ENCODE results near the gene PKM.

Gene PKM

DNA sequence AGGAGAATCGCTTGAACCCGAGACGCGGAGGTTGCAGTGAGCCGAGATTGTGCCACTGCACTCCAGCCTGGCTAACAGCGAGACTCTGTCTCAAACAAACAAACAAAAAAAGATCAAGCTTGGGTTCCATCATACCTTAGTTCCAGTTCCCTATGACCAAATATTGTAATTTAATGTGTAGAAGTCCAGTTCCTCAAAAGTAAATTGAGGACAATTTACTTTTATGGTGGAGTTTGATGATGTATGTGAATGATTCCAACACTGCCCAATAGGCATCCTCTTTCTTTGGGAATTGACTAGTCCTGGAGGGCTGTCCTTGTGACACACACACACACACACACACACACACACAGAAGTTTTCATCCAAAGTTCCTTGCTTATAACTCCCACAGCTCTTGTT, 2.8 kb upstream of the PKM start:
- Histone ChIP-seq H3K27me3 (ENCODE audit: insufficient read depth, poor library complexity, severe bottlenecking) (no peaks in the 10 kb centered on the region), H3K27ac (replicated peaks) (no peak overlapping the region), H3K4me3 (replicated peaks; ENCODE audit: insufficient read depth, low read length) (no peak overlapping the region)
- no peak for DNase-seq (ENCODE audit: low read depth in 1 of 2, low spot score in 1 of 2)
- TF ChIP-seq REST (IDR thresholded peaks at IDR 0.05; ENCODE audit: insufficient replicate concordance, low read depth), result no peak
- TF ChIP-seq SPI1 (IDR thresholded peaks at IDR 0.05; ENCODE audit: borderline replicate concordance, low read depth), result peak; percentile 51; the same call in 1 of the 2 replicates

DNA sequence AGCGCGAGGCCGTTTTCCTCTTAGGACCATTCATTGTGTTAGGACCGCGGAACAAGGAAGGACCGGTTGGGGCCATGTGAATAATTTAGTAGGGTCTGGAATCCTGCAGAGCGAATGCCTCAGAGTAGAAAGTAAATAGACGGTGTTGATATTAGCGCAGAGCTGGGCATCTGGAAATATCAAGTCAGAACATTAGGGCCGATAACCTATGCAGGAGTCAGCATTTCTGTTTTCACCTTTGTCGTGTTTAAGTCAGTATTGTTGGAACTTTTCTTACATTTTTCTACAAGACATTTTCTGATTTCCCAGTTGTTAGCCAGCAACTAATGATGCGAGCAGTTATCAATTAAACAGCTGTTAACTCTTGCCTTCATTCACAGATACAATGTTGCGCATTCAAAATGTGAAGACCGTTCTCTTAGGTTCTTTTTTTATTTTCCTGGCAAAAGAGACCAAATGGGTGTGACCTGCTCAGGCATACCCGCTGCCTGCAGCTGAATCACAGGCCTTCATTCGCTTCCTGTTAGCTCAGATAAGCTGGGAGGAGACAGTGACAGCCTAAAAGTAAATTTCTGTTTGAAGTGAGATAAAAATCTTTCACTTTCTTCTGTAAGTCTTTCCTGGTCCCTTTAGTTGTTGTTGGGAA, 966 bp upstream of the PKM start:
- Histone ChIP-seq H3K27ac (replicated peaks) (peak overlapping the region; percentile 78), H3K27me3 (ENCODE audit: insufficient read depth, poor library complexity, severe bottlenecking) (no peaks in the 10 kb centered on the region), H3K4me3 (replicated peaks; ENCODE audit: insufficient read depth, low read length) (peak overlapping the region; percentile 85)
- peak in 1 of 2 experiments; percentile 31 for DNase-seq (ENCODE audit: low read depth in 1 of 2, low spot score in 1 of 2)
- TF ChIP-seq SPI1 (IDR thresholded peaks at IDR 0.05; ENCODE audit: borderline replicate concordance, low read depth) (no peak), REST (IDR thresholded peaks at IDR 0.05; ENCODE audit: insufficient replicate concordance, low read depth) (no peak), POLR2AphosphoS5 (IDR thresholded peaks at IDR 0.05; ENCODE audit: low read depth) (no peak), GABPA (IDR thresholded peaks at IDR 0.05; ENCODE audit: low read depth) (no peak)
- TF ChIP-seq, protein P1, sequence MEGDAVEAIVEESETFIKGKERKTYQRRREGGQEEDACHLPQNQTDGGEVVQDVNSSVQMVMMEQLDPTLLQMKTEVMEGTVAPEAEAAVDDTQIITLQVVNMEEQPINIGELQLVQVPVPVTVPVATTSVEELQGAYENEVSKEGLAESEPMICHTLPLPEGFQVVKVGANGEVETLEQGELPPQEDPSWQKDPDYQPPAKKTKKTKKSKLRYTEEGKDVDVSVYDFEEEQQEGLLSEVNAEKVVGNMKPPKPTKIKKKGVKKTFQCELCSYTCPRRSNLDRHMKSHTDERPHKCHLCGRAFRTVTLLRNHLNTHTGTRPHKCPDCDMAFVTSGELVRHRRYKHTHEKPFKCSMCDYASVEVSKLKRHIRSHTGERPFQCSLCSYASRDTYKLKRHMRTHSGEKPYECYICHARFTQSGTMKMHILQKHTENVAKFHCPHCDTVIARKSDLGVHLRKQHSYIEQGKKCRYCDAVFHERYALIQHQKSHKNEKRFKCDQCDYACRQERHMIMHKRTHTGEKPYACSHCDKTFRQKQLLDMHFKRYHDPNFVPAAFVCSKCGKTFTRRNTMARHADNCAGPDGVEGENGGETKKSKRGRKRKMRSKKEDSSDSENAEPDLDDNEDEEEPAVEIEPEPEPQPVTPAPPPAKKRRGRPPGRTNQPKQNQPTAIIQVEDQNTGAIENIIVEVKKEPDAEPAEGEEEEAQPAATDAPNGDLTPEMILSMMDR (IDR thresholded peaks at IDR 0.05; ENCODE audit: insufficient read depth, low read length), result no peak

- peak; percentile 91 for DNase-seq (ENCODE audit: low read depth in 1 of 2, low spot score in 1 of 2)
- Histone ChIP-seq H3K27ac (replicated peaks) (peak overlapping the region; percentile 95), H3K27me3 (ENCODE audit: insufficient read depth, poor library complexity, severe bottlenecking) (no peaks in the 10 kb centered on the region), H3K4me3 (replicated peaks; ENCODE audit: insufficient read depth, low read length) (peak overlapping the region; percentile 85)
- TF ChIP-seq GABPA (IDR thresholded peaks at IDR 0.05; ENCODE audit: low read depth), result no peak
- no peak; the same call in 1 of the 2 replicates for TF ChIP-seq SPI1 (IDR thresholded peaks at IDR 0.05; ENCODE audit: borderline replicate concordance, low read depth)
- TF ChIP-seq, protein P1 (IDR thresholded peaks at IDR 0.05; ENCODE audit: insufficient read depth, low read length), result no peak
- TF ChIP-seq POLR2AphosphoS5 (IDR thresholded peaks at IDR 0.05; ENCODE audit: low read depth), result peak; percentile 82
Observed at GRCh38 chr15:72230197-72231065, 559 bp downstream of the PKM start.

- Histone ChIP-seq H3K27me3 (ENCODE audit: insufficient read depth, poor library complexity, severe bottlenecking) (no peaks in the 10 kb centered on the region), H3K4me3 (replicated peaks; ENCODE audit: insufficient read depth, low read length) (peak overlapping the region; percentile 85), H3K27ac (replicated peaks) (peak overlapping the region; percentile 95)
- no peak for TF ChIP-seq GABPA (IDR thresholded peaks at IDR 0.05; ENCODE audit: low read depth)
- TF ChIP-seq REST (IDR thresholded peaks at IDR 0.05; ENCODE audit: insufficient replicate concordance, low read depth), result no peak
- TF ChIP-seq, protein P1 (IDR thresholded peaks at IDR 0.05; ENCODE audit: insufficient read depth, low read length), result no peak
- TF ChIP-seq SPI1 (IDR thresholded peaks at IDR 0.05; ENCODE audit: borderline replicate concordance, low read depth), result no peak
- TF ChIP-seq POLR2AphosphoS5 (IDR thresholded peaks at IDR 0.05; ENCODE audit: low read depth), result no peak
- no peak for DNase-seq (ENCODE audit: low read depth in 1 of 2, low spot score in 1 of 2)
Observed at GRCh38 chr15:72229947-72230196, 1.1 kb downstream of the PKM start.
